Testis (tissue), 3 donors: ENCODE results near the gene TAAR2. TPM values are rescaled to one million over a fixed set of nuclear protein-coding genes. Genes with fewer than 3 reads are reported as not detected.

Source experiments
- DNase-seq: peaks from one replicate; pipeline ENCODE4 v3.0.0-alpha.2; 2019
- H3K27ac ChIP-seq, 2 donors: fragments of 200-600 bp; sonication (generic); one replicate each; pipeline ENCODE4 v1.5.1; 2019
- H3K27me3 ChIP-seq: fragments of 200-600 bp; sonication (generic); one replicate; pipeline ENCODE4 v1.5.1; 2019
- H3K36me3 ChIP-seq: fragments of 200-600 bp; sonication (generic); one replicate; pipeline ENCODE4 v1.5.1; 2017; ENCODE audit warnings: low read depth; ENCODE audit errors: missing control alignments
- H3K4me1 ChIP-seq: fragments of 200-600 bp; sonication (generic); one replicate; pipeline ENCODE4 v1.5.1; 2019
- H3K4me3 ChIP-seq, 2 donors: fragments of 200-600 bp; sonication (generic); one replicate each; pipeline ENCODE4 v1.5.1; 2017 to 2019
- H3K9me3 ChIP-seq: fragments of 200-600 bp; sonication (generic); one replicate; pipeline ENCODE4 v1.5.1; 2017
- POLR2A ChIP-seq: fragments of 450-650 bp; IDR thresholded peaks from one replicate; pipeline ENCODE4 v1.6.1; 2017; ENCODE audit warnings: antibody characterized with exemption, mild to moderate bottlenecking, moderate library complexity
- WGBS, 2 donors: methylation state at CpG; one replicate each; pipeline ENCODE4 v1.1.5; 2018; 5-methylcytosine and 5-hydroxymethylcytosine counted together
- intact Hi-C: fragments of 100-400 bp; cut with DNase I; formaldehyde crosslinking; loops from one replicate; pipeline ENCODE4 v1.15.1; 2023; ENCODE audit warnings: low total_unique reads
- polyA plus RNA-seq: library from polyadenylated mRNA; stranded (reverse); fragments of 350-450 nt; fragmentation: Illumina TruSeq; extraction: RNeasy Lipid Tissue Mini Kit (QIAGEN cat#74804); gene quantifications from one replicate; pipeline ENCODE4 v1.2.3, GENCODE V29; 2014; ENCODE audit warnings: low read depth, low replicate concordance; ENCODE audit not compliant: insufficient read depth
- total RNA-seq, 2 donors: library from RNA; depleted of rRNA; stranded (reverse); fragments of >200 nt; gene quantifications; one replicate each; pipeline ENCODE4 v1.2.3, GENCODE V29; 2016
- TF ChIP-seq, protein P1 (sequence below), 3 experiments: fragments of 450-650 bp in 2 of 3; fragments of 200-600 bp in 1 of 3; sonication (generic) in 1 of 3; IDR thresholded peaks; one replicate each; pipeline ENCODE4 v1.5.1; 2016 to 2019; ENCODE audit warnings: antibody characterized with exemption in 3 of 3, mild to moderate bottlenecking in 2 of 3, moderate library complexity in 1 of 3

The TAAR2 gene
- total and polyA plus RNA-seq, 3 donors from 2014 or later, result not detected

DNA sequence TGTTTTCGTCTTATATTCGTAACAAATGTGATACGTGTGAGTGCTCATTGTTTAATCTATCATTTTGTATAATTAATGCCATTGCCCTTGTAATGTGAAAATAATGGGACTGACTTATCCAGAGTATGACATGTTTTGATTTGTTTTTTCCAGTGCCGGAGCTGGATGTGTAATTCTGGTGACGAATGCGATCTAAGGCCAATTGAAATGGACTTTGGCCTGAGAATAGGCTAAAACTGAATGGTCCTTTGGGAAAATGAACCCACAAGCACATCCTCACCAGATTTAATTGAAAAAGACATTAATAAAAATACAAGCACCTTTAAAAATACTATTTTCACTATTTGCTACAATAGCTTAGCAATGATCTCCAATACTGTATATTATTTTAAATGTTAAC is 27.9 kb downstream of the TAAR2 start:
- no peak overlapping the region for H3K4me3 ChIP-seq
- no peak overlapping the region for H3K27ac ChIP-seq
- WGBS, 2 donors, result 76 to 77% methylated on average over 6 of the region's 6 CpGs
- no peak for TF ChIP-seq POLR2A
- TF ChIP-seq, protein P1, sequence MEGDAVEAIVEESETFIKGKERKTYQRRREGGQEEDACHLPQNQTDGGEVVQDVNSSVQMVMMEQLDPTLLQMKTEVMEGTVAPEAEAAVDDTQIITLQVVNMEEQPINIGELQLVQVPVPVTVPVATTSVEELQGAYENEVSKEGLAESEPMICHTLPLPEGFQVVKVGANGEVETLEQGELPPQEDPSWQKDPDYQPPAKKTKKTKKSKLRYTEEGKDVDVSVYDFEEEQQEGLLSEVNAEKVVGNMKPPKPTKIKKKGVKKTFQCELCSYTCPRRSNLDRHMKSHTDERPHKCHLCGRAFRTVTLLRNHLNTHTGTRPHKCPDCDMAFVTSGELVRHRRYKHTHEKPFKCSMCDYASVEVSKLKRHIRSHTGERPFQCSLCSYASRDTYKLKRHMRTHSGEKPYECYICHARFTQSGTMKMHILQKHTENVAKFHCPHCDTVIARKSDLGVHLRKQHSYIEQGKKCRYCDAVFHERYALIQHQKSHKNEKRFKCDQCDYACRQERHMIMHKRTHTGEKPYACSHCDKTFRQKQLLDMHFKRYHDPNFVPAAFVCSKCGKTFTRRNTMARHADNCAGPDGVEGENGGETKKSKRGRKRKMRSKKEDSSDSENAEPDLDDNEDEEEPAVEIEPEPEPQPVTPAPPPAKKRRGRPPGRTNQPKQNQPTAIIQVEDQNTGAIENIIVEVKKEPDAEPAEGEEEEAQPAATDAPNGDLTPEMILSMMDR (IDR thresholded peaks at IDR 0.05), result no peak
- H3K4me1 ChIP-seq, result no peaks in the 10 kb centered on the region
- intact Hi-C loops, result no loop called here
- no peaks in the 10 kb centered on the region for H3K9me3 ChIP-seq
- no peaks in the 10 kb centered on the region for H3K27me3 ChIP-seq
- no peaks in the 10 kb centered on the region for H3K36me3 ChIP-seq
- no peak for DNase-seq

DNA sequence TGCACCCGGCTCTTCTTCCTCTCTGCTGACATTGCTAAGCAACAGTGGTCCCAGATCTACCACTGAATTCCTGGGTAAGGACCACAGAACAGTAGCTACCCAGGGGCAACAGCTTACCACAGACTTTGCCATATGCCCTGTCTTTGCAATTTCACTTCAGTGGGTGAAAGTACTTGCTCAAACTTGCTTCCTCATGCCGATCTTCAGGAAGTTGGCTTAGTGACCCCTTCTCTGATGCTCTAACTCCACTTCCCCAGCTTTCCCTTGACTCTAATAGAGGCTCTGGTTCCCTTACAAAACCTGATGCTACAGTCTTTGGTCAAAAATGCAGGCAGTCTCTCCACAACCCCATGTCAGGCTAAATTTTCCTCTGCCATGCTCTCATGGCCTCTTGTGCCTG is 31.2 kb downstream of the TAAR2 start:
- Histone ChIP-seq H3K36me3 (no peaks in the 10 kb centered on the region), H3K4me1 (no peaks in the 10 kb centered on the region), H3K4me3 (no peak overlapping the region), H3K9me3 (no peaks in the 10 kb centered on the region), H3K27me3 (no peaks in the 10 kb centered on the region), H3K27ac (no peak overlapping the region)
- TF ChIP-seq, protein P1 (IDR thresholded peaks at IDR 0.05), result no peak
- TF ChIP-seq POLR2A, result no peak
- WGBS, 2 donors, result 77 to 87% methylated on average over 2 of the region's 2 CpGs
- no peak for DNase-seq
- intact Hi-C loops, result no loop called here

DNA sequence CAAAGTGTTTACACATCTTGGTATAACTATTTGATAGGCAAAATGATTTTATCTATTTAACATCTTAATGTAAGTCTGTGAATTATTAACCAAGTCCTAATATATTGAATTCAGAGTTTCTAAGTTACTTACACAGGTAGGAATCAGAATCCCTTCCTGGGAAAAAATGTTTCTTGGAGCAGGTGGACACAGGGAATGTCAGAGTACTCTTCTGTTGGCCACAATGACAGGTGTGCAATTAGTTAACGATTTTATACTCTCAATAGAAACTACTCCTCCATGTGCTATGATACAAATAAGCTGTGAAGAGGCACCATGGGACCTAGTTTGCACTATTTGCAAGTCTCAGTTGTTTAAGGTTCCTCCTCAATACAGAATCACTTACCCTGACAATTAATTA is 33.7 kb downstream of the TAAR2 start:
- intact Hi-C loops, result no loop called here

DNA sequence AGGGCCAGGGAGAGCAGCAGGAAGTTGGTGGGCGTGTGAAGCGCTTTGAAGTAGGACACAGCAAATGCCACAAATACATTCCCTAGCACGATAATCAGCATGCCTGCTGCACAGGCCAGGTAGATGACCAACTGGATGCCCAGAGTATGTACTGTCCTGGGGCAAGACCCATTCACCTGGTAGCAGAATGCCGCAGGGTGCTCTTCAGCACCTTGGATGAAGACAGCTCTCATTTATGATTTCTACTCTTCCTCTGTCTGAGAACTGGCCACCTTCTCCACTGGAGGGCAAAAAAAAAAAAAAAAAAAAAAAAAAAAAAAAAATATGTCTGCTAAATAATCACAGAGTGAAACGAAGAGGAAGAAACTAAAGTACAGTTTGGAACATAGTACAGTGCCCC is 34.6 kb downstream of the TAAR2 start, which contains the start of gene TAAR5:
TAAR5 (minus strand) TSS at position 288 of the 400 bp plus-strand sequence; CDS start at position 233, 55 bp downstream.
- Histone ChIP-seq H3K4me3 (no peak within 1 kb of the TSS), H3K27ac (no peak within 1 kb of the TSS), H3K4me1 (no peaks in the 10 kb centered on the region), H3K27me3 (no peaks in the 10 kb centered on the region), H3K9me3 (no peaks in the 10 kb centered on the region), H3K36me3 (no peaks in the 10 kb centered on the region)
- TF ChIP-seq, protein P1 (IDR thresholded peaks at IDR 0.05), result no peak
- 70 to 83% methylated on average over 5 of the region's 5 CpGs for WGBS, 2 donors
- intact Hi-C loops, result no loop called here
- no peak for DNase-seq

More for the DNA sequence above, 33.7 kb downstream of the TAAR2 start:
- no peaks in the 10 kb centered on the region for H3K9me3 ChIP-seq
- H3K27ac ChIP-seq, result no peak overlapping the region
- H3K4me1 ChIP-seq, result no peaks in the 10 kb centered on the region
- no peak for TF ChIP-seq POLR2A
- TF ChIP-seq, protein P1 (IDR thresholded peaks at IDR 0.05), result no peak
- no peaks in the 10 kb centered on the region for H3K36me3 ChIP-seq
- H3K4me3 ChIP-seq, result no peak overlapping the region
- WGBS, 2 donors, result 84 to 88% methylated on average over 1 of the region's 1 CpG
- no peak for DNase-seq
- H3K27me3 ChIP-seq, result no peaks in the 10 kb centered on the region

DNA sequence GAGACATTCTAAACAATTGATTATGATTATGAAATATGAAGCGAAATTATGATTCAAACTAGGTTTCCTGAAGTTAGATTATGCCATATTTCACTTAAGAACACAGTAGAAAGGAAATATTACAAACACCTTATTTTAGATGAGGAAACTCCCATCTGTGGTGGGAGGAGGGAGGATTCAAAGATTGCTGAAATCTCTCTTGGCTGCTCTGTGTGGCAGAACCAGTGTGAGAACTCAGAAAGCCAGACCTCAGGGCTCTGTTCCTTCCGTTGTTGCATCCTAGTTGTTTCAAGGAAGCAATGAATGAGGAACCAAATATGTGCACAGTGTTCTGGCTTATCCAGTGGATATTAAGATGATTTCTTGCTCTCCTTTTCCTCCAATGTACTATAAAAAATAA is 36.7 kb downstream of the TAAR2 start:
- no peaks in the 10 kb centered on the region for H3K9me3 ChIP-seq
- H3K4me1 ChIP-seq, result no peaks in the 10 kb centered on the region
- TF ChIP-seq, protein P1 (IDR thresholded peaks at IDR 0.05), result no peak
- TF ChIP-seq POLR2A, result no peak
- no peaks in the 10 kb centered on the region for H3K36me3 ChIP-seq
- DNase-seq, result no peak
- WGBS, 2 donors, result 68 to 81% methylated on average over 2 of the region's 2 CpGs
- no peaks in the 10 kb centered on the region for H3K27me3 ChIP-seq
- intact Hi-C loops, result no loop called here
- no peak overlapping the region for H3K27ac ChIP-seq
- H3K4me3 ChIP-seq, result no peak overlapping the region
